ENCODE measurements around the gene SEC23A. TPM values are rescaled to one million over a fixed set of nuclear protein-coding genes. Genes with fewer than 3 reads are reported as not detected.
A peak's percentile ranks its signal among the peaks of the same experiment; 100 is the strongest.

SEC23A gene
- total RNA-seq, 4 donors from 2014 or later, result 59.4 to 77.9 (median 67.4) TPM

DNA sequence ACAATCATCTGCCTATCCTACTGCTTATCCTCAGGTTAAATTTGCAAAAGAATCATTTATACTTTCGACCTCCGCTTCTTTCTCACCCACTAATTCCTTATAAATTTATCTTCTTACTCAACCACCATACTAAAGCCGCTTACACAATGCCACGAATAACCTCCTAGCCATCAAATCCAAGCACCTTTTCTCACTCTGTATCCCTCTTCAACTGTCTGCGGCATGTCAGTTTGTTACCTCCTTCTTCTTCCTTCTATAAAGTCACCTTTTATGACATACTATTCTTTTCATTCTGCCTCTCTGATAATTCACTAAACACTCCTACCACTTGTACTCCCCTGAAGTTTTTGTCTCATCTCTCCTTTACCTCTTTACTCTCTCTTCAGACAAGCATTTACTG is 66.3 kb downstream of the SEC23A start:
- no peak overlapping the region for H3K4me3 ChIP-seq (replicated peaks in 1 of 3)
- TF ChIP-seq, protein P1, sequence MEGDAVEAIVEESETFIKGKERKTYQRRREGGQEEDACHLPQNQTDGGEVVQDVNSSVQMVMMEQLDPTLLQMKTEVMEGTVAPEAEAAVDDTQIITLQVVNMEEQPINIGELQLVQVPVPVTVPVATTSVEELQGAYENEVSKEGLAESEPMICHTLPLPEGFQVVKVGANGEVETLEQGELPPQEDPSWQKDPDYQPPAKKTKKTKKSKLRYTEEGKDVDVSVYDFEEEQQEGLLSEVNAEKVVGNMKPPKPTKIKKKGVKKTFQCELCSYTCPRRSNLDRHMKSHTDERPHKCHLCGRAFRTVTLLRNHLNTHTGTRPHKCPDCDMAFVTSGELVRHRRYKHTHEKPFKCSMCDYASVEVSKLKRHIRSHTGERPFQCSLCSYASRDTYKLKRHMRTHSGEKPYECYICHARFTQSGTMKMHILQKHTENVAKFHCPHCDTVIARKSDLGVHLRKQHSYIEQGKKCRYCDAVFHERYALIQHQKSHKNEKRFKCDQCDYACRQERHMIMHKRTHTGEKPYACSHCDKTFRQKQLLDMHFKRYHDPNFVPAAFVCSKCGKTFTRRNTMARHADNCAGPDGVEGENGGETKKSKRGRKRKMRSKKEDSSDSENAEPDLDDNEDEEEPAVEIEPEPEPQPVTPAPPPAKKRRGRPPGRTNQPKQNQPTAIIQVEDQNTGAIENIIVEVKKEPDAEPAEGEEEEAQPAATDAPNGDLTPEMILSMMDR (IDR thresholded peaks at IDR 0.05), result no peak
- no peak for TF ChIP-seq POLR2A (IDR thresholded peaks at IDR 0.05)
- no peaks in the 10 kb centered on the region for H3K4me1 ChIP-seq
- H3K9me3 ChIP-seq, result no peaks in the 10 kb centered on the region
- no peaks in the 10 kb centered on the region for H3K27me3 ChIP-seq
- intact Hi-C loops (cut with DNase I), result no loop called here
- no peak for DNase-seq
- no peak overlapping the region for H3K27ac ChIP-seq
- peaks cover 36 to 46% of the 10 kb centered on the region in 2 donors for H3K36me3 ChIP-seq
- WGBS, 2 donors, result 96 to 97% methylated on average over 5 of the region's 5 CpGs

DNA sequence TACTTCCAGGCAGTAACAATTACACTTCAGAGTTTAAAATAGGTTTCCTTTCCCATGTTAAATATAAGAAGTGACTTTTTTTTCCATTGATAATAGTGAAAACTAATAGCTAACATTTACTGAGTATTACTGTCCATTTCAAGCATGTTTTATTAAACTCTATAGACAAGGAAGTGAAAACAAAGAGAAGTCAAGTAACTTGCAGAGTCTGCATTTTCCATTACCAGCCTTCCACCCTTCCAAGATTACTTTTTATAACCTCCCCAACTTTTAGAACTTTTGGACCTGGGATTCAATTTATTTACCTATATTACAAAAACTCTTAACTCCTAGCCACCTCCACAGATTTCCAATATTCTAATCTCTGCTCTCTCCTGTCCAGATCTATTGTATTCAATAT is 67.7 kb downstream of the SEC23A start:
- intact Hi-C loops (cut with DNase I), result no loop called here
- Histone ChIP-seq H3K4me3 (replicated peaks in 1 of 3) (no peak overlapping the region), H3K27me3 (no peaks in the 10 kb centered on the region), H3K9me3 (no peaks in the 10 kb centered on the region), H3K36me3 (peaks cover 36 to 48% of the 10 kb centered on the region in 2 donors), H3K4me1 (no peaks in the 10 kb centered on the region), H3K27ac (no peak overlapping the region)
- no peak for DNase-seq
- TF ChIP-seq POLR2A (IDR thresholded peaks at IDR 0.05), result no peak
- TF ChIP-seq, protein P1 (IDR thresholded peaks at IDR 0.05), result no peak

DNA sequence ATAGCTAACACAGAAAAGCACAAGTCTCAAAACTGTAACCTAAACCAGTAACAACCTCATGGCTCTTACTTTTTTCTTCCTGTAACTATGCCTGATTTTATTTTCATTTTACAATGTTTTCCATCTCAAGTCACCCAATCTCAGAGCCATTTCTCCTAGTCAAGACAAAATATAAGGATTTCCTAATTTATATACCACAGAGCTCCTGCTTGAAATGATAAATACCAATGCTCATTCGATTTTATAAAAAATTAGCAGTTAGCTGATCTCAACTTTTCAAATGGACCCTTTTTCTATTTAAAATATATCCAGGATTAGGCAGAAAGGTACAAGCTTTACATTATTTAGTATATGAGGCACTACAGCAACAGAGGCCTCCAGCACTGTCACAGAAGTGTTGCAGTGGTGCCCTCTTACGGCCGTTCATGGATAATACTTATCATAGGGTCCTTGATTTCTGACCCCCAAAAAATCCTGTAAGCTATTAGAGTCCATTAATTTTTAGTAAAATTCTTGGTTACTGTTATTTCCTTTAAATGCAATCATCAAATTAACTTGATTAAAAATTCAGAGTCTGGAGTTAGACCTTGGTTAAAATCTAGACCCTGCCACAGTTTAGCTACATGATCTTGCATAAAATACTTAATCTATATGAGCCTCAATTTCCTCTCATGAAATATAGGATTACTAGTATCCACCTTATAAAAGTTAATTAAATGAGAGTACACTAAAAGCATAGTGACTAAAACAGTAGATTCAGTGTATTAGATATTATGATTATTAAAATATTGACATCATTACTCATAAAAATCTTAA is 68.3 kb downstream of the SEC23A start:
- H3K27ac ChIP-seq, result no peak overlapping the region
- no peaks in the 10 kb centered on the region for H3K4me1 ChIP-seq
- intact Hi-C loops (cut with DNase I), result no loop called here
- H3K4me3 ChIP-seq (replicated peaks in 1 of 3), result no peak overlapping the region
- TF ChIP-seq, protein P1 (IDR thresholded peaks at IDR 0.05), result peak in 2 of 6 experiments; percentile 15 to 17
- TF ChIP-seq POLR2A (IDR thresholded peaks at IDR 0.05), result no peak
- DNase-seq, result no peak
- no peaks in the 10 kb centered on the region for H3K9me3 ChIP-seq
- no peaks in the 10 kb centered on the region for H3K27me3 ChIP-seq
- H3K36me3 ChIP-seq, result peaks cover 37 to 48% of the 10 kb centered on the region in 2 donors
- WGBS, 2 donors, result 57 to 69% methylated on average over 3 of the region's 3 CpGs

DNA sequence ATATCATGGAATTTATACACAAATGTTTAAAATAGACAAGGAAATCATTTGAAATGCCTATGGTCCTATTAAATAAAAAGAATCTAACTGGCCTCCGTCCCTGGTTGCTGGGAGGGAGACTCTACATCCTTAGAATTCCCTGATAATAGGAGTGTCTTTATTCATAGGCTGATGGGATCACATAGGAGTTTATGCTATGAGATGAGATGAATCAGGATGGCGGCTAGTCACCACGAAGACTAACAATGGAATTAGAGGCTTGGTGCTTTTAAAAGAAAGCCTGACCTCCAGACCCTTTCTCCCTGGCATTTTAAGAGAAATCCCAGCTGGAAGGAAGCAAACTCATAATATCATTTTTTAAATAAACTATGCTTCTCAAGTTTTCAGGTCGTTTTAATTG is 69.7 kb downstream of the SEC23A start:
- peaks cover 31 to 38% of the 10 kb centered on the region in 2 donors for H3K36me3 ChIP-seq
- no peaks in the 10 kb centered on the region for H3K9me3 ChIP-seq
- no peak for DNase-seq
- no peak overlapping the region for H3K4me3 ChIP-seq (replicated peaks in 1 of 3)
- 84 to 87% methylated on average over 4 of the region's 4 CpGs for WGBS, 2 donors
- no peaks in the 10 kb centered on the region for H3K27me3 ChIP-seq
- no peaks in the 10 kb centered on the region for H3K4me1 ChIP-seq
- intact Hi-C loops (cut with DNase I), result no loop called here
- TF ChIP-seq, protein P1 (IDR thresholded peaks at IDR 0.05), result no peak
- no peak for TF ChIP-seq POLR2A (IDR thresholded peaks at IDR 0.05)
- H3K27ac ChIP-seq, result no peak overlapping the region

DNA sequence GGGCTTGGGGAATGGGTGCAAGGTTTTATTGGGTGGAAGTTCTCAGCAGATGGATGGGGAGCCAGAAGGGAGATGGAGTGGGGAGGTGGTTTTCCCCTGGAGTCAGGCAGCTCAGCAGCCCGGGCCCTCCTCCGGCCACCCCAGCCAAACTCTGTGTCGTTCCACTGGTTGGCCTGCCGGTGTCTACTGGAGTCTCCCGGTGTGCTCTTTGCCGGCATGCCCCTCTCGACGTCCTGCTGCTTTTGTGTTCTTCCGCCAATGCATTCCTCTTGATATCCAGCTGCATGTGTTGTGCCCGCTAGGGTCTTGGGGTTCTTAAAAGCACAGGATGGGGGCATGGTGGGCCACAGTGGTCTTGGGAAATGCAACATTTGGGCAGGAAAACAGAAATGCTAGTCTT is 72.8 kb downstream of the SEC23A start:
- intact Hi-C loops (cut with DNase I), result no loop called here
- no peak overlapping the region for H3K27ac ChIP-seq
- no peaks in the 10 kb centered on the region for H3K9me3 ChIP-seq
- TF ChIP-seq, protein P1 (IDR thresholded peaks at IDR 0.05), result no peak
- no peak for TF ChIP-seq POLR2A (IDR thresholded peaks at IDR 0.05)
- no peak for DNase-seq
- 93 to 96% methylated on average over 4 to 10 of the region's 10 CpGs for WGBS, 2 donors
- H3K36me3 ChIP-seq, result peaks cover 17 to 19% of the 10 kb centered on the region in 2 donors
- H3K4me1 ChIP-seq, result no peaks in the 10 kb centered on the region
- H3K4me3 ChIP-seq (replicated peaks in 1 of 3), result no peak overlapping the region
- no peaks in the 10 kb centered on the region for H3K27me3 ChIP-seq
